H1 (cell line): ENCODE results near the gene HS2ST1. TPM values are rescaled to one million over a fixed set of nuclear protein-coding genes. Genes with fewer than 3 reads are reported as not detected.

Experiments
- CTCF ChIA-PET: fragments of 300-600 bp; sonication (Branson Sonifier 250); formaldehyde crosslinking; loops from one replicate; lab custom pipeline; 2021; ENCODE audit not compliant: partially characterized antibody; lab: Charles Lee
- POLR2A ChIA-PET: fragments of 300-600 bp; sonication (Branson Sonifier 250); formaldehyde crosslinking; loops from one replicate; lab custom pipeline; 2021; ENCODE audit warnings: inconsistent platforms; ENCODE audit not compliant: partially characterized antibody; lab: Charles Lee
- DNase-seq, 2 experiments: peaks; one replicate each; pipeline versions ENCODE4 v3.0.0 to v3.0.0-alpha.2; 2010 to 2022; ENCODE audit warnings: low spot score in 2 of 2, low read depth in 1 of 2, mixed read lengths in 1 of 2
- FAIRE-seq: peaks from 2 replicates; lab custom pipeline; 2011; peaks lifted over from hg19 to GRCh38; lab: Jason Lieb, UNC
- H2AFZ ChIP-seq: 2 replicates; pipeline ENCODE4 v1.8.1; 2012; ENCODE audit warnings: low read length, inconsistent platforms
- H2AK5ac ChIP-seq: 2 replicates; pipeline ENCODE4 v1.6.1; 2013; ENCODE audit warnings: low read depth, low read length
- H2BK120ac ChIP-seq: replicated peaks from 2 replicates; pipeline ENCODE3; 2013; ENCODE audit warnings: low read depth, low read length, inconsistent platforms
- H2BK12ac ChIP-seq: 2 replicates; pipeline ENCODE4 v1.6.1; 2013; ENCODE audit warnings: low read depth, low read length
- H2BK15ac ChIP-seq: 2 replicates; pipeline ENCODE4 v1.6.1; 2013; ENCODE audit warnings: low read length
- H2BK20ac ChIP-seq: 2 replicates; pipeline ENCODE4 v1.6.1; 2013; ENCODE audit warnings: low read length
- H2BK5ac ChIP-seq: 2 replicates; pipeline ENCODE4 v1.6.1; 2013; ENCODE audit warnings: low read depth, low read length
- H3K14ac ChIP-seq: 2 replicates; pipeline ENCODE4 v1.6.1; 2013; ENCODE audit warnings: inconsistent platforms; ENCODE audit not compliant: insufficient read length
- H3K18ac ChIP-seq: 2 replicates; pipeline ENCODE4 v1.6.1; 2013; ENCODE audit warnings: low read length; ENCODE audit errors: extremely low read depth
- H3K23ac ChIP-seq: 2 replicates; pipeline ENCODE4 v1.6.1; 2013; ENCODE audit warnings: inconsistent platforms; ENCODE audit not compliant: insufficient read length
- H3K23me2 ChIP-seq: 2 replicates; pipeline ENCODE4 v1.6.1; 2013; ENCODE audit warnings: low read depth, low read length
- H3K27ac ChIP-seq: 2 replicates; pipeline ENCODE4 v1.6.1; 2011; ENCODE audit warnings: low read depth, low read length, inconsistent platforms
- H3K27me3 ChIP-seq, 4 experiments: replicated peaks in 1 of 4; 1 replicate in 1 of 4; 2 replicates in 3 of 4; pipeline versions ENCODE4 v1.6.1 to v1.8.1; 2011 to 2013; ENCODE audit warnings: low read length in 3 of 4, mild to moderate bottlenecking in 3 of 4, inconsistent platforms in 2 of 4, mixed read lengths in 2 of 4, moderate library complexity in 1 of 4; ENCODE audit not compliant: control insufficient read depth in 3 of 4, insufficient read depth in 3 of 4; ENCODE audit errors: extremely low read depth in 1 of 4
- H3K36me3 ChIP-seq, 4 experiments: 2 replicates each; pipeline versions ENCODE4 v1.6.1 to v1.8.1; 2011 to 2013; ENCODE audit warnings: mild to moderate bottlenecking in 4 of 4, low read length in 3 of 4, moderate library complexity in 2 of 4, control low read depth in 1 of 4, inconsistent platforms in 1 of 4; ENCODE audit not compliant: insufficient read depth in 4 of 4, control insufficient read depth in 2 of 4
- H3K4ac ChIP-seq: replicated peaks from 2 replicates; pipeline ENCODE3; 2013; ENCODE audit warnings: low read length, low read depth, mixed read lengths, inconsistent platforms; ENCODE audit not compliant: insufficient read length
- H3K4me1 ChIP-seq, 4 experiments: replicated peaks in 1 of 4; 1 replicate in 1 of 4; 2 replicates in 3 of 4; pipeline versions ENCODE4 v1.6.1 to v1.8.1; 2011 to 2013; ENCODE audit warnings: low read length in 3 of 4, inconsistent platforms in 2 of 4, mixed read lengths in 1 of 4; ENCODE audit not compliant: insufficient read depth in 4 of 4, control insufficient read depth in 3 of 4
- H3K4me2 ChIP-seq, 2 experiments: 2 replicates each; pipeline versions ENCODE4 v1.6.1 to v1.8.1; 2011 to 2013; ENCODE audit warnings: low read depth in 2 of 2, low read length in 2 of 2, control low read depth in 1 of 2, inconsistent platforms in 1 of 2, mild to moderate bottlenecking in 1 of 2; ENCODE audit not compliant: insufficient read depth in 1 of 2
- H3K4me3 ChIP-seq, 4 experiments: fragments of 200-600, 300-600 bp in 1 of 4; sonication (generic), shearing (Covaris generic), sonication (Bioruptor Twin) in 1 of 4; 2 replicates each; pipeline versions ENCODE4 v1.5.1 to v1.8.1; 2011 to 2016; ENCODE audit warnings: low read length in 4 of 4, low read depth in 3 of 4, control low read depth in 2 of 4, inconsistent platforms in 2 of 4, mild to moderate bottlenecking in 2 of 4, mixed read lengths in 1 of 4, moderate library complexity in 1 of 4; ENCODE audit not compliant: insufficient read depth in 2 of 4; ENCODE audit errors: extremely low read depth in 1 of 4
- H3K56ac ChIP-seq: replicated peaks from 2 replicates; pipeline ENCODE3; 2013; ENCODE audit warnings: low read depth, mild to moderate bottlenecking, mixed read lengths, low read length, inconsistent platforms; ENCODE audit not compliant: insufficient read length
- H3K79me1 ChIP-seq: 2 replicates; pipeline ENCODE4 v1.6.1; 2013; ENCODE audit warnings: low read depth, low read length, control low read depth
- H3K79me2 ChIP-seq, 2 experiments: 2 replicates each; pipeline versions ENCODE4 v1.6.1 to v1.8.1; 2012 to 2013; ENCODE audit warnings: low read length in 2 of 2, mild to moderate bottlenecking in 2 of 2, inconsistent platforms in 1 of 2; ENCODE audit not compliant: insufficient read depth in 2 of 2, control insufficient read depth in 1 of 2
- H3K9ac ChIP-seq, 4 experiments: replicated peaks in 1 of 4; 1 replicate in 1 of 4; 2 replicates in 3 of 4; pipeline versions ENCODE4 v1.6.1 to v1.8.1; 2011 to 2013; ENCODE audit warnings: low read depth in 3 of 4, low read length in 3 of 4, control low read depth in 2 of 4, mild to moderate bottlenecking in 2 of 4, moderate library complexity in 2 of 4, inconsistent platforms in 1 of 4; ENCODE audit errors: extremely low read depth in 1 of 4
- H3K9me3 ChIP-seq, 2 experiments: 2 replicates each; pipeline versions ENCODE4 v1.6.1 to v1.8.1; 2012 to 2013; ENCODE audit warnings: mild to moderate bottlenecking in 2 of 2, moderate library complexity in 2 of 2, control low read depth in 1 of 2, inconsistent platforms in 1 of 2, low read depth in 1 of 2, low read length in 1 of 2, mixed read lengths in 1 of 2; ENCODE audit not compliant: insufficient read depth in 2 of 2
- H4K20me1 ChIP-seq, 2 experiments: replicated peaks in 1 of 2; 2 replicates each; pipeline versions ENCODE3 to v1.8.1; 2011 to 2013; ENCODE audit warnings: inconsistent platforms in 2 of 2, low read length in 2 of 2, mild to moderate bottlenecking in 1 of 2; ENCODE audit not compliant: insufficient read depth in 2 of 2, control insufficient read depth in 1 of 2
- H4K5ac ChIP-seq: 2 replicates; pipeline ENCODE4 v1.6.1; 2013; ENCODE audit warnings: low read length, low read depth, mixed read lengths, inconsistent platforms; ENCODE audit not compliant: insufficient read length
- H4K8ac ChIP-seq: 2 replicates; pipeline ENCODE4 v1.8.0; 2013; ENCODE audit warnings: mild to moderate bottlenecking, moderate library complexity, low read length, inconsistent platforms; ENCODE audit not compliant: insufficient read depth; ENCODE audit errors: extremely low read depth
- H4K91ac ChIP-seq: replicated peaks from 2 replicates; pipeline ENCODE3; 2013; ENCODE audit warnings: low read length, mixed read lengths, inconsistent platforms; ENCODE audit not compliant: insufficient read length
- JUN ChIP-seq: IDR thresholded peaks from 2 replicates; pipeline ENCODE4 v1.6.1; 2011; ENCODE audit warnings: low read depth, mild to moderate bottlenecking, improper control_type of control experiment, low read length
- KDM1A ChIP-seq: fragments of 200-600, 300-600 bp; sonication (generic); IDR thresholded peaks from 2 replicates; pipeline ENCODE4 v1.7.1; 2016; ENCODE audit warnings: mild to moderate bottlenecking, low read length, borderline replicate concordance
- NANOG ChIP-seq: IDR thresholded peaks from 2 replicates; pipeline ENCODE4 v1.6.1; 2011; ENCODE audit warnings: low read length, low read depth, mild to moderate bottlenecking, inconsistent platforms; ENCODE audit not compliant: insufficient read depth, poor library complexity, severe bottlenecking
- TEAD4 ChIP-seq: IDR thresholded peaks from 2 replicates; pipeline ENCODE4 v1.6.1; 2012; ENCODE audit warnings: low read depth, low read length, inconsistent platforms, mixed read lengths
- WGBS, 2 experiments: shearing (Covaris generic) in 1 of 2; methylation state at CpG; one replicate each; pipeline versions ENCODE4 v1.1.6 to v1.1.7; 2013 to 2015; ENCODE audit warnings: low lambda C conversion rate in 2 of 2, mixed read lengths in 2 of 2, inconsistent platforms in 1 of 2, low coverage in 1 of 2, missing lambda C conversion rate in 1 of 2; ENCODE audit not compliant: insufficient replicate concordance in 2 of 2, insufficient coverage in 1 of 2, insufficient read length in 1 of 2; ENCODE audit errors: extremely low coverage in 1 of 2, missing lambda C conversion rate in 1 of 2; 5-methylcytosine and 5-hydroxymethylcytosine counted together
- polyA plus RNA-seq, 7 experiments: library from polyadenylated mRNA; depleted of rRNA in 3 of 7; stranded (reverse) in 5 of 7; unstranded in 2 of 7; fragments of >200 nt in 5 of 7; fragments of 200-250 nt in 2 of 7; gene quantifications; 1 replicate in 5 of 7; 2 replicates in 1 of 7; 4 replicates in 1 of 7; pipeline versions ENCODE4 v1.2.1 to v1.2.3, GENCODE V29; 2011 to 2013; ENCODE audit warnings: missing spikeins in 2 of 7, mixed read lengths in 2 of 7
- total RNA-seq: library from RNA; stranded (reverse); fragmentation: NEBNext Ultra II Directional; extraction: Animal tissue kit (Norgen Biotek cat#: 25700); gene quantifications from 2 replicates; pipeline ENCODE4 v1.2.1, GENCODE V29; 2021

The HS2ST1 gene
- total and polyA plus RNA-seq, 2 of the 8 experiments (the other 6 are each of a cell fraction or from before 2014, with no cell fraction given), result 5.2 to 28.3 TPM

- Histone ChIP-seq H2BK5ac (0 out of 2 replicates have a peak overlapping the region, but pooled peaks have one; percentile 11), H3K9me3 (no peaks in the 10 kb centered on the region), H2BK20ac (no peak overlapping the region), H4K20me1 (no peaks in the 10 kb centered on the region), H2BK15ac (no peak overlapping the region), H2BK12ac (0 out of 2 replicates have a peak overlapping the region, but pooled peaks have one; percentile 68), H3K4me3 (no peak overlapping the region), H4K5ac (no peak overlapping the region), H3K4me2 (peak overlapping the region; percentile 31 to 33), H2BK120ac (no peak overlapping the region), H2AK5ac (peak overlapping the region; percentile 6; the same call in 1 of the 2 replicates), H3K79me1 (no peaks in the 10 kb centered on the region), H3K18ac (no peak overlapping the region), H2AFZ (no peak overlapping the region; the same call in 1 of the 2 replicates), H3K27me3 (peaks cover 0 to 3% (median 1%) of the 10 kb centered on the region in 4 experiments; a peak in 3 of 7 replicates), H3K23me2 (0 out of 2 replicates have a peak, but pooled peaks cover 1% of the 10 kb centered on the region), H3K4ac (no peak overlapping the region), H3K79me2 (no peaks in the 10 kb centered on the region), H3K36me3 (no peaks in the 10 kb centered on the region), H3K9ac (no peak overlapping the region), H4K8ac (no peak overlapping the region), H3K4me1 (peaks cover 2 to 28% (median 13%) of the 10 kb centered on the region in 4 experiments), H3K56ac (no peak overlapping the region), H3K23ac (no peak overlapping the region), H3K27ac (no peak overlapping the region), H4K91ac (peak overlapping the region; percentile 0), H3K14ac (no peak overlapping the region)
- FAIRE-seq, result peak; percentile 36
- ChIA-PET POLR2A (interaction anchor here (0.6 to 1.4 kb wide), 3 partner anchors 15 to 179 kb away, joined by 3 to 5 read pairs (median 3); partner anchors contain the start of gene LMO4), CTCF (interaction anchor here (0.7 to 5.8 kb wide), 12 partner anchors 12 to 316 kb away, joined by 3 to 30 read pairs (median 4); no protein-coding TSS in a partner anchor)
- 55% methylated on average over 7 of the region's 7 CpGs; no CpG with 5 or more reads in 1 of the 2 experiments for WGBS, 2 experiments
- DNase-seq, result peak in 1 of 2 experiments; percentile 43
- TF ChIP-seq JUN (no peak), NANOG (peak; percentile 37), KDM1A (peak; percentile 80; the same call in 1 of the 2 replicates), TEAD4 (0 out of 2 replicates have a peak, but pooled peaks have one; percentile 20)
Observed at GRCh38 chr1:87149241-87150041, 235.0 kb downstream of the HS2ST1 start.
